H1 (cell line): ENCODE measurements around the gene UFSP2.

Experiments used
- ASH2L ChIP-seq: fragments of 200-600, 300-600 bp; sonication (generic); IDR thresholded peaks from one replicate; pipeline ENCODE4 v1.7.1; 2017; ENCODE audit warnings: low read length
- CHD2 ChIP-seq: IDR thresholded peaks from 2 replicates; pipeline ENCODE4 v1.6.1; 2012; ENCODE audit warnings: low read length, improper control_type of control experiment
- EGR1 ChIP-seq: IDR thresholded peaks from 2 replicates; pipeline ENCODE4 v1.6.1; 2011; ENCODE audit warnings: low read depth, low read length, borderline replicate concordance
- EP300 ChIP-seq, 2 experiments: IDR thresholded peaks; 1 replicate in 1 of 2; 2 replicates in 1 of 2; pipeline ENCODE4 v1.6.1; 2011 to 2012; ENCODE audit warnings: low read depth in 2 of 2, low read length in 2 of 2, mild to moderate bottlenecking in 2 of 2, borderline replicate concordance in 1 of 2, inconsistent platforms in 1 of 2, moderate library complexity in 1 of 2
- EZH2 ChIP-seq: fragments of 200-600 bp; sonication (generic); IDR thresholded peaks from 2 replicates; pipeline ENCODE4 v1.7.1; 2012; ENCODE audit warnings: low read depth, mild to moderate bottlenecking, moderate library complexity, low read length, inconsistent platforms; ENCODE audit not compliant: severe bottlenecking
- KDM1A ChIP-seq: fragments of 200-600, 300-600 bp; sonication (generic); IDR thresholded peaks from 2 replicates; pipeline ENCODE4 v1.7.1; 2016; ENCODE audit warnings: mild to moderate bottlenecking, low read length, borderline replicate concordance
- MAFK ChIP-seq: IDR thresholded peaks from 2 replicates; pipeline ENCODE4 v1.6.1; 2012; ENCODE audit warnings: low read depth, mild to moderate bottlenecking, improper control_type of control experiment, low read length
- POLR2AphosphoS5 ChIP-seq: IDR thresholded peaks from 2 replicates; pipeline ENCODE4 v1.6.1; 2011; ENCODE audit warnings: low read depth, low read length
- RAD21 ChIP-seq, 2 experiments: IDR thresholded peaks in 1 of 2; conservative IDR thresholded peaks in 1 of 2; 2 replicates each; pipeline ENCODE4 v1.6.1; 2011; ENCODE audit warnings: low read depth in 2 of 2, low read length in 2 of 2, improper control_type of control experiment in 1 of 2, inconsistent platforms in 1 of 2, mild to moderate bottlenecking in 1 of 2, moderate library complexity in 1 of 2
- SIX5 ChIP-seq: IDR thresholded peaks from 2 replicates; pipeline ENCODE4 v1.6.1; 2011; ENCODE audit warnings: mild to moderate bottlenecking, low read depth, low read length
- YY1 ChIP-seq: IDR thresholded peaks from 2 replicates; pipeline ENCODE4 v1.6.1; 2011; ENCODE audit warnings: low read depth, mild to moderate bottlenecking, low read length
- TF ChIP-seq, protein P1 (sequence below), 3 experiments: IDR thresholded peaks; 1 replicate in 2 of 3; 2 replicates in 1 of 3; pipeline versions ENCODE4 v1.5.1 to v1.6.1; 2011; ENCODE audit warnings: low read length in 3 of 3, mild to moderate bottlenecking in 3 of 3, inconsistent platforms in 2 of 3, low read depth in 1 of 3, moderate library complexity in 1 of 3; ENCODE audit not compliant: insufficient read depth in 1 of 3; ENCODE audit errors: control extremely low read depth in 1 of 3
- TF ChIP-seq, protein P2 (sequence below): IDR thresholded peaks from 2 replicates; pipeline ENCODE4 v1.6.1; 2011; ENCODE audit warnings: low read length, improper control_type of control experiment

DNA sequence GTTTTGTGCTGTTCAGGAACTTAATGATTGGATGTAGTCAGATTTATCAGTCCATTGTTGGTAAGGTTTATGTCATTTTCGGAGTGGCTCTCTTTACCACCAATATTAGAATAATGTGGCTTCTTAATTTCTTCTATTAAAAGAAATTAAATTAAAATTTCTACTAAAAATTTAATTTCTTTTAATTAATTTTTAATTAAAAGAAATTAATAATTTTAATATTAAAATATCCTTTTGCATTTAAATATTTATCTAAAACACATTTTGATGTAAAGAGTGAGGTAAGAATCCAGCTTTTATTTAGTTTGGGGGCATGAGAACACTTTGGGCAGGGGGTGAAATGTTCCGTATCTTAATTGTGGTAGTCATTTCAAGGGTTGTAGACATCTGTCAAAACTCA, 15.7 kb upstream of the UFSP2 start:
- TF ChIP-seq SIX5 (no peak), ASH2L (no peak), EZH2 (no peak), RAD21 (IDR thresholded peaks at IDR 0.05 in 1 of 2, conservative IDR thresholded peaks at IDR 0.05 in 1 of 2; ENCODE audit: low read depth in 2 of 2, low read length in 2 of 2) (no peak), POLR2AphosphoS5 (no peak), YY1 (no peak), EGR1 (no peak), EP300 (IDR thresholded peaks at IDR 0.05; ENCODE audit: borderline replicate concordance in 1 of 2, low read depth in 2 of 2, low read length in 2 of 2) (no peak), KDM1A (no peak), CHD2 (no peak), MAFK (no peak)
- TF ChIP-seq, protein P1, sequence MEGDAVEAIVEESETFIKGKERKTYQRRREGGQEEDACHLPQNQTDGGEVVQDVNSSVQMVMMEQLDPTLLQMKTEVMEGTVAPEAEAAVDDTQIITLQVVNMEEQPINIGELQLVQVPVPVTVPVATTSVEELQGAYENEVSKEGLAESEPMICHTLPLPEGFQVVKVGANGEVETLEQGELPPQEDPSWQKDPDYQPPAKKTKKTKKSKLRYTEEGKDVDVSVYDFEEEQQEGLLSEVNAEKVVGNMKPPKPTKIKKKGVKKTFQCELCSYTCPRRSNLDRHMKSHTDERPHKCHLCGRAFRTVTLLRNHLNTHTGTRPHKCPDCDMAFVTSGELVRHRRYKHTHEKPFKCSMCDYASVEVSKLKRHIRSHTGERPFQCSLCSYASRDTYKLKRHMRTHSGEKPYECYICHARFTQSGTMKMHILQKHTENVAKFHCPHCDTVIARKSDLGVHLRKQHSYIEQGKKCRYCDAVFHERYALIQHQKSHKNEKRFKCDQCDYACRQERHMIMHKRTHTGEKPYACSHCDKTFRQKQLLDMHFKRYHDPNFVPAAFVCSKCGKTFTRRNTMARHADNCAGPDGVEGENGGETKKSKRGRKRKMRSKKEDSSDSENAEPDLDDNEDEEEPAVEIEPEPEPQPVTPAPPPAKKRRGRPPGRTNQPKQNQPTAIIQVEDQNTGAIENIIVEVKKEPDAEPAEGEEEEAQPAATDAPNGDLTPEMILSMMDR (IDR thresholded peaks at IDR 0.05; ENCODE audit: control extremely low read depth in 1 of 3, insufficient read depth in 1 of 3, low read depth in 1 of 3, low read length in 3 of 3) = no peak
- TF ChIP-seq, protein P2, sequence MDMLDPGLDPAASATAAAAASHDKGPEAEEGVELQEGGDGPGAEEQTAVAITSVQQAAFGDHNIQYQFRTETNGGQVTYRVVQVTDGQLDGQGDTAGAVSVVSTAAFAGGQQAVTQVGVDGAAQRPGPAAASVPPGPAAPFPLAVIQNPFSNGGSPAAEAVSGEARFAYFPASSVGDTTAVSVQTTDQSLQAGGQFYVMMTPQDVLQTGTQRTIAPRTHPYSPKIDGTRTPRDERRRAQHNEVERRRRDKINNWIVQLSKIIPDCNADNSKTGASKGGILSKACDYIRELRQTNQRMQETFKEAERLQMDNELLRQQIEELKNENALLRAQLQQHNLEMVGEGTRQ = no peak
